Gastroesophageal sphincter (tissue), 4 donors: ENCODE results near the gene SNX9. TPM values are rescaled to one million over a fixed set of nuclear protein-coding genes. Genes with fewer than 3 reads are reported as not detected.
"Not testable (repeated sequence)": the region's sequence is repeated elsewhere in the genome, so short reads cannot be mapped to it uniquely, and the experiment has no call there.

ENCODE experiments used
- ATAC-seq: fragments of 150-250 bp; one replicate; pipeline ENCODE4 v1.9.1; 2016; ENCODE audit warnings: mild to moderate bottlenecking, moderate library complexity
- H3K27ac ChIP-seq, 4 donors: fragments of 200-600 bp; sonication (generic) in 3 of 4; 1 replicate in 3 of 4; 2 replicates in 1 of 4; pipeline ENCODE4 v1.5.1; 2016 to 2019
- H3K27me3 ChIP-seq: fragments of 200-600 bp; sonication (generic); one replicate; pipeline ENCODE4 v1.5.1; 2019
- H3K36me3 ChIP-seq, 2 donors: fragments of 200-600 bp; sonication (generic); one replicate each; pipeline ENCODE4 v1.5.1; 2019; ENCODE audit warnings: control low read depth in 1 of 2
- H3K4me1 ChIP-seq, 3 donors: fragments of 200-600 bp; sonication (generic); 1 replicate in 2 of 3; 2 replicates in 1 of 3; pipeline ENCODE4 v1.5.1; 2016 to 2019; ENCODE audit warnings: control low read depth in 2 of 3
- H3K4me3 ChIP-seq, 2 donors: fragments of 200-600 bp; sonication (generic); one replicate each; pipeline ENCODE4 v1.5.1; 2019; ENCODE audit warnings: mild to moderate bottlenecking in 1 of 2, moderate library complexity in 1 of 2
- H3K9me3 ChIP-seq, 3 donors: fragments of 200-600 bp; sonication (generic); one replicate each; pipeline ENCODE4 v1.5.1; 2017 to 2019; ENCODE audit warnings: control low read depth in 2 of 3
- CTCF ChIP-seq, 4 experiments: fragments of 200-600 bp in 2 of 4; fragments of 450-650 bp in 2 of 4; sonication (generic) in 1 of 4; IDR thresholded peaks; one replicate each; pipeline ENCODE4 v1.5.1; 2017 to 2019; ENCODE audit warnings: antibody characterized with exemption in 4 of 4, mild to moderate bottlenecking in 2 of 4, moderate library complexity in 2 of 4
- EP300 ChIP-seq: sonication (generic); formaldehyde crosslinking; IDR thresholded peaks from one replicate; pipeline ENCODE4 v1.6.1; 2017; ENCODE audit warnings: antibody characterized with exemption, mild to moderate bottlenecking
- POLR2A ChIP-seq, 2 donors: fragments of 450-650 bp; IDR thresholded peaks; one replicate each; pipeline ENCODE4 v1.6.1; 2017; ENCODE audit warnings: antibody characterized with exemption in 2 of 2, mild to moderate bottlenecking in 2 of 2, moderate library complexity in 1 of 2
- POLR2AphosphoS5 ChIP-seq: sonication (generic); formaldehyde crosslinking; IDR thresholded peaks from one replicate; pipeline ENCODE4 v1.6.1; 2017; ENCODE audit warnings: antibody characterized with exemption
- WGBS, 2 donors: methylation state at CpG; one replicate each; pipeline ENCODE4 v1.1.5; 2018; ENCODE audit warnings: low coverage in 1 of 2; 5-methylcytosine and 5-hydroxymethylcytosine counted together
- total RNA-seq, 4 donors: library from RNA; depleted of rRNA; stranded (reverse); fragments of >200 nt; gene quantifications; one replicate each; pipeline ENCODE4 v1.1.0, GENCODE V29; 2016

Gene SNX9
- total RNA-seq, 4 donors from 2014 or later = 68.3 to 101 (median 85.0) TPM

- WGBS, 2 donors = 60 to 67% methylated on average over 2 of the region's 2 CpGs
- H3K9me3 ChIP-seq = no peaks in the 10 kb centered on the region
- H3K27me3 ChIP-seq = no peaks in the 10 kb centered on the region
- H3K27ac ChIP-seq = no peak overlapping the region
- no peak for TF ChIP-seq POLR2AphosphoS5
- TF ChIP-seq EP300 = no peak
- TF ChIP-seq POLR2A (IDR thresholded peaks at IDR 0.05) = no peak
- no peak for TF ChIP-seq CTCF (IDR thresholded peaks at IDR 0.05)
- H3K4me3 ChIP-seq = no peak overlapping the region
- H3K36me3 ChIP-seq = no peaks in the 10 kb centered on the region
- H3K4me1 ChIP-seq = peaks cover 0 to 17% (median 4%) of the 10 kb centered on the region in 3 donors
- ATAC-seq = no peak
These were observed 31.6 kb upstream of the SNX9 start for GRCh38 chr6:157791450-157791849.

- ATAC-seq = no peak
These were observed 30.4 kb upstream of the SNX9 start for GRCh38 chr6:157792671-157793070.

GRCh38 chr6:157794012-157794411 lies 29.0 kb upstream of the SNX9 start:
- H3K4me1 ChIP-seq = peaks cover 0 to 17% (median 4%) of the 10 kb centered on the region in 3 donors
- not testable (repeated sequence) for H3K9me3 ChIP-seq, H3K27me3 ChIP-seq, H3K27ac ChIP-seq, H3K4me3 ChIP-seq, H3K36me3 ChIP-seq, ATAC-seq
- WGBS, 2 donors = 81 to 85% methylated on average over 5 of the region's 5 CpGs

More at GRCh38 chr6:157792671-157793070, 30.4 kb upstream of the SNX9 start:
- Histone ChIP-seq H3K4me1 (peaks cover 0 to 17% (median 4%) of the 10 kb centered on the region in 3 donors), H3K27me3 (no peaks in the 10 kb centered on the region), H3K36me3 (no peaks in the 10 kb centered on the region), H3K27ac (no peak overlapping the region), H3K9me3 (no peaks in the 10 kb centered on the region), H3K4me3 (no peak overlapping the region)
- TF ChIP-seq CTCF (IDR thresholded peaks at IDR 0.05) = no peak
- TF ChIP-seq POLR2A (IDR thresholded peaks at IDR 0.05) = no peak
- no peak for TF ChIP-seq POLR2AphosphoS5
- TF ChIP-seq EP300 = no peak
- WGBS, 2 donors = 67 to 100% methylated on average over 1 to 2 of the region's 2 CpGs

- Histone ChIP-seq H3K36me3 (no peaks in the 10 kb centered on the region), H3K4me3 (no peak overlapping the region), H3K9me3 (no peaks in the 10 kb centered on the region), H3K4me1 (peaks cover 0 to 14% (median 4%) of the 10 kb centered on the region in 3 donors), H3K27ac (no peak overlapping the region), H3K27me3 (no peaks in the 10 kb centered on the region)
- no peak for ATAC-seq
- TF ChIP-seq EP300 = no peak
- 62 to 72% methylated on average over 6 of the region's 6 CpGs for WGBS, 2 donors
These were observed 27.2 kb upstream of the SNX9 start for GRCh38 chr6:157795841-157796240.

GRCh38 chr6:157798851-157799250 lies 24.2 kb upstream of the SNX9 start:
- TF ChIP-seq EP300 (no peak), POLR2AphosphoS5 (no peak), CTCF (IDR thresholded peaks at IDR 0.05) (no peak), POLR2A (IDR thresholded peaks at IDR 0.05) (no peak)
- Histone ChIP-seq H3K4me3 (no peak overlapping the region), H3K27ac (no peak overlapping the region), H3K4me1 (no peaks in the 10 kb centered on the region), H3K27me3 (no peaks in the 10 kb centered on the region), H3K36me3 (no peaks in the 10 kb centered on the region), H3K9me3 (no peaks in the 10 kb centered on the region)
- ATAC-seq = no peak
- 76 to 83% methylated on average over 2 to 5 of the region's 6 CpGs for WGBS, 2 donors

- ATAC-seq, H3K27ac ChIP-seq, H3K4me1 ChIP-seq, H3K9me3 ChIP-seq, H3K27me3 ChIP-seq, H3K36me3 ChIP-seq, H3K4me3 ChIP-seq: not testable (repeated sequence)
- WGBS, 2 donors = 71 to 89% methylated on average over 1 to 2 of the region's 3 CpGs
These were observed 23.5 kb upstream of the SNX9 start for GRCh38 chr6:157799561-157799960.
